ENCODE data around the gene VWF. TPM values are rescaled to one million over a fixed set of nuclear protein-coding genes. Genes with fewer than 3 reads are reported as not detected.

Gene VWF
- total and polyA plus RNA-seq, 2 donors (not counting 3 experiments of a cell fraction or from before 2014, with no cell fraction given): 1,041 to 2,328 TPM

DNA sequence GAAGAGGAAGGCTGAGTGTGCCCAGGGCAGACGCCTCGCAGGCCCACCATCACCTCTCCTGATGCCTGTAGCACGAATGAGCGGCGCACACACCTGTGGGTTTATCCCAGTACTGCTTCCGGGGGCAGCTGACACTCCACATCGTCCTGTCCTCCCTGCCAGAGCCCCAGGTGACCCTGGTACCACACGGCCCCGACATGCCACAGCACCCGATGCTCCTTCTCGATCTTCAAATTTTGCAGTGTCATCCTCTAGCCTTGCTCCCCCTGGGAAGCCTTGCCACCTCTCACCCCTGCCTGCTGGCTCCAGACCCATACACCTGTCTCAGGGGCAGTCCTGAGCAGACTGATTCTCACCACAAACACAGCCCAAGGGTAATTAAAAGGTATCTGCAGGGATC lies 220.0 kb downstream of the VWF start:
- no peak for DNase-seq (ENCODE audit: low read depth, low spot score)
- intact Hi-C loops (cut with micrococcal nuclease) (no loop called here), dilution Hi-C loops (cut with MboI; ENCODE audit: extremely low pct_ligation_motif_present, low sequenced_read_pairs) (no loop called here)
- TF ChIP-seq, protein P1, sequence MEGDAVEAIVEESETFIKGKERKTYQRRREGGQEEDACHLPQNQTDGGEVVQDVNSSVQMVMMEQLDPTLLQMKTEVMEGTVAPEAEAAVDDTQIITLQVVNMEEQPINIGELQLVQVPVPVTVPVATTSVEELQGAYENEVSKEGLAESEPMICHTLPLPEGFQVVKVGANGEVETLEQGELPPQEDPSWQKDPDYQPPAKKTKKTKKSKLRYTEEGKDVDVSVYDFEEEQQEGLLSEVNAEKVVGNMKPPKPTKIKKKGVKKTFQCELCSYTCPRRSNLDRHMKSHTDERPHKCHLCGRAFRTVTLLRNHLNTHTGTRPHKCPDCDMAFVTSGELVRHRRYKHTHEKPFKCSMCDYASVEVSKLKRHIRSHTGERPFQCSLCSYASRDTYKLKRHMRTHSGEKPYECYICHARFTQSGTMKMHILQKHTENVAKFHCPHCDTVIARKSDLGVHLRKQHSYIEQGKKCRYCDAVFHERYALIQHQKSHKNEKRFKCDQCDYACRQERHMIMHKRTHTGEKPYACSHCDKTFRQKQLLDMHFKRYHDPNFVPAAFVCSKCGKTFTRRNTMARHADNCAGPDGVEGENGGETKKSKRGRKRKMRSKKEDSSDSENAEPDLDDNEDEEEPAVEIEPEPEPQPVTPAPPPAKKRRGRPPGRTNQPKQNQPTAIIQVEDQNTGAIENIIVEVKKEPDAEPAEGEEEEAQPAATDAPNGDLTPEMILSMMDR (IDR thresholded peaks at IDR 0.05; ENCODE audit: extremely low read depth in 1 of 2, insufficient read depth in 1 of 2, low read depth in 1 of 2, low read length in 2 of 2): no peak
- TF ChIP-seq EZH2 (IDR thresholded peaks at IDR 0.05; ENCODE audit: borderline replicate concordance, low read depth, low read length, severe bottlenecking) (no peak), JUN (IDR thresholded peaks at IDR 0.05; ENCODE audit: borderline replicate concordance, insufficient read depth, insufficient read length, low read depth) (no peak), MYC (IDR thresholded peaks at IDR 0.05; ENCODE audit: low read depth, low read length) (no peak), GATA2 (IDR thresholded peaks at IDR 0.05; ENCODE audit: insufficient read depth, insufficient read length, low read depth, low read length) (no peak), FOS (IDR thresholded peaks at IDR 0.05; ENCODE audit: borderline replicate concordance, insufficient read depth, low read length) (no peak), POLR2AphosphoS5 (IDR thresholded peaks at IDR 0.05; ENCODE audit: insufficient read depth, low read depth, low read length) (no peak), POLR2A (IDR thresholded peaks at IDR 0.05; ENCODE audit: low read depth, low read length) (no peak)
- TF ChIP-seq, protein P2, sequence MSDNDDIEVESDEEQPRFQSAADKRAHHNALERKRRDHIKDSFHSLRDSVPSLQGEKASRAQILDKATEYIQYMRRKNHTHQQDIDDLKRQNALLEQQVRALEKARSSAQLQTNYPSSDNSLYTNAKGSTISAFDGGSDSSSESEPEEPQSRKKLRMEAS (IDR thresholded peaks at IDR 0.05; ENCODE audit: insufficient read depth, insufficient read length): no peak
- no peak overlapping the region for H3K4me3 ChIP-seq (replicated peaks in 1 of 3; ENCODE audit: insufficient read depth in 1 of 3, low read depth in 1 of 3, low read length in 3 of 3)
- peaks cover 28 to 55% of the 10 kb centered on the region in 2 experiments for H3K36me3 ChIP-seq (ENCODE audit: control insufficient read depth in 2 of 2, extremely low read depth in 1 of 2, insufficient read depth in 2 of 2, low read length in 2 of 2)
- ChIA-PET POLR2A (no interaction called here), CTCF (no interaction called here)
- H3K27ac ChIP-seq (ENCODE audit: insufficient read depth, low read depth, low read length): no peak overlapping the region
- FAIRE-seq: no peak
- H4K20me1 ChIP-seq (replicated peaks; ENCODE audit: control insufficient read depth, extremely low read depth, insufficient read depth, low read length): peaks cover 8% of the 10 kb centered on the region
- H3K9me3 ChIP-seq (replicated peaks; ENCODE audit: control insufficient read depth, insufficient read depth, low read length): no peaks in the 10 kb centered on the region
- H3K79me2 ChIP-seq (ENCODE audit: control insufficient read depth, insufficient read depth, low read length): no peaks in the 10 kb centered on the region
- BruUV-seq (replicated peaks): no TSS peak
- H3K27me3 ChIP-seq (ENCODE audit: control insufficient read depth in 2 of 2, insufficient read depth in 2 of 2, low read length in 2 of 2): no peaks in the 10 kb centered on the region
- H3K9me1 ChIP-seq (replicated peaks; ENCODE audit: control insufficient read depth, extremely low read depth, insufficient read depth, low read length): no peaks in the 10 kb centered on the region
- H2AFZ ChIP-seq (ENCODE audit: low read depth, low read length): no peak overlapping the region
- no peak overlapping the region for H3K4me2 ChIP-seq (ENCODE audit: insufficient read depth, low read length)
- H3K4me1 ChIP-seq (ENCODE audit: control insufficient read depth, extremely low read depth, insufficient read depth, low read length): no peaks in the 10 kb centered on the region
- no peak overlapping the region for H3K9ac ChIP-seq (replicated peaks; ENCODE audit: extremely low read depth, insufficient read depth, low read length)

Data from endothelial cell of umbilical vein (primary cell).